Chondrocyte (in vitro differentiated cells): ENCODE measurements around the gene TK2. TPM values are rescaled to one million over a fixed set of nuclear protein-coding genes. Genes with fewer than 3 reads are reported as not detected.

Source experiments
- DNase-seq: peaks from one replicate; pipeline ENCODE4 v3.0.0; 2021; ENCODE audit warnings: mixed read lengths, low spot score
- H3K27ac Mint-ChIP-seq: one replicate; pipeline ENCODE4 v1.8.0; 2021; ENCODE audit warnings: mild to moderate bottlenecking, moderate library complexity, mixed read lengths; ENCODE audit not compliant: unreplicated experiment
- H3K27me3 Mint-ChIP-seq: 2 replicates; pipeline ENCODE4 v1.8.0; 2021; ENCODE audit warnings: low read depth, mixed read lengths
- H3K36me3 Mint-ChIP-seq: 2 replicates; pipeline ENCODE4 v1.8.0; 2021; ENCODE audit warnings: low read depth, mixed read lengths
- H3K4me1 Mint-ChIP-seq: 2 replicates; pipeline ENCODE4 v1.8.0; 2021; ENCODE audit warnings: low read depth, mild to moderate bottlenecking, mixed read lengths
- H3K4me3 Mint-ChIP-seq: one replicate; pipeline ENCODE4 v1.8.0; 2021; ENCODE audit warnings: mild to moderate bottlenecking, moderate library complexity, mixed read lengths; ENCODE audit not compliant: unreplicated experiment
- H3K9me3 Mint-ChIP-seq: 2 replicates; pipeline ENCODE4 v1.8.0; 2021; ENCODE audit warnings: low read depth, mixed read lengths
- CTCF ChIP-seq: fragments of 200-600 bp; sonication (generic); IDR thresholded peaks from 2 replicates; pipeline ENCODE4 v1.5.0; 2021; ENCODE audit warnings: antibody characterized with exemption, mild to moderate bottlenecking, moderate library complexity
- total RNA-seq: library from RNA; stranded (reverse); gene quantifications from 3 replicates; pipeline ENCODE4 v1.2.1, GENCODE V29; 2021

The TK2 gene
- total RNA-seq, 1 donor from 2014 or later = 34.3 TPM

GRCh38 chr16:66529475-66529874 is 20.4 kb downstream of the TK2 start:
- TF ChIP-seq CTCF = no peak
- Mint-ChIP-seq H3K27me3 (no peaks in the 10 kb centered on the region), H3K4me1 (peaks cover 5% of the 10 kb centered on the region), H3K9me3 (no peaks in the 10 kb centered on the region), H3K36me3 (peaks cover 32% of the 10 kb centered on the region), H3K27ac (no peak overlapping the region), H3K4me3 (no peak overlapping the region)
- no peak for DNase-seq

- no peak for TF ChIP-seq CTCF
- DNase-seq = no peak
- H3K4me3 Mint-ChIP-seq = no peak overlapping the region
Observed at GRCh38 chr16:66528294-66528693, 21.6 kb downstream of the TK2 start.

GRCh38 chr16:66525396-66526180 is 24.3 kb downstream of the TK2 start:
- H3K27ac Mint-ChIP-seq = no peak overlapping the region
- no peak overlapping the region for H3K4me3 Mint-ChIP-seq
- no peaks in the 10 kb centered on the region for H3K27me3 Mint-ChIP-seq
- no peak for TF ChIP-seq CTCF
- peaks cover 29% of the 10 kb centered on the region for H3K4me1 Mint-ChIP-seq
- H3K36me3 Mint-ChIP-seq = peaks cover 20% of the 10 kb centered on the region
- DNase-seq = no peak
- no peaks in the 10 kb centered on the region for H3K9me3 Mint-ChIP-seq

More at GRCh38 chr16:66528294-66528693, 21.6 kb downstream of the TK2 start:
- H3K4me1 Mint-ChIP-seq = peaks cover 5% of the 10 kb centered on the region
- H3K27me3 Mint-ChIP-seq = no peaks in the 10 kb centered on the region
- no peaks in the 10 kb centered on the region for H3K9me3 Mint-ChIP-seq
- no peak overlapping the region for H3K27ac Mint-ChIP-seq
- H3K36me3 Mint-ChIP-seq = peaks cover 29% of the 10 kb centered on the region

- Mint-ChIP-seq H3K4me1 (peaks cover 38% of the 10 kb centered on the region), H3K36me3 (peaks cover 16% of the 10 kb centered on the region), H3K27ac (no peak overlapping the region), H3K9me3 (no peaks in the 10 kb centered on the region), H3K4me3 (no peak overlapping the region), H3K27me3 (no peaks in the 10 kb centered on the region)
- no peak for DNase-seq
- TF ChIP-seq CTCF = no peak
Observed at GRCh38 chr16:66524601-66525164, 25.2 kb downstream of the TK2 start.

GRCh38 chr16:66523861-66524354 is 26.0 kb downstream of the TK2 start:
- H3K4me1 Mint-ChIP-seq = peaks cover 42% of the 10 kb centered on the region
- no peaks in the 10 kb centered on the region for H3K27me3 Mint-ChIP-seq
- no peaks in the 10 kb centered on the region for H3K9me3 Mint-ChIP-seq
- no peak overlapping the region for H3K4me3 Mint-ChIP-seq
- no peak overlapping the region for H3K27ac Mint-ChIP-seq
- no peak for TF ChIP-seq CTCF
- H3K36me3 Mint-ChIP-seq = peaks cover 14% of the 10 kb centered on the region
- no peak for DNase-seq
